Measurements from ENCODE around the gene PTPRK. TPM values are rescaled to one million over a fixed set of nuclear protein-coding genes. Genes with fewer than 3 reads are reported as not detected.

PTPRK gene
- total and polyA plus RNA-seq, 2 donors (not counting 1 experiment from before 2014, with no cell fraction given): 16.2 to 18.7 TPM

GRCh38 chr6:128208851-128209580 lies 311.4 kb downstream of the PTPRK start:
- Histone ChIP-seq H3K9ac (ENCODE audit: low read length) (no peak overlapping the region), H3K4me1 (ENCODE audit: control insufficient read depth in 2 of 2, insufficient read depth in 2 of 2, low read length in 2 of 2) (no peaks in the 10 kb centered on the region), H3K27me3 (replicated peaks in 1 of 4; ENCODE audit: control extremely low read depth in 1 of 4, control insufficient read depth in 3 of 4, insufficient read depth in 4 of 4, low read length in 3 of 4) (no peaks in the 10 kb centered on the region), H4K20me1 (ENCODE audit: control insufficient read depth, insufficient read depth, low read length, poor library complexity, severe bottlenecking) (no peaks in the 10 kb centered on the region), H3K79me2 (ENCODE audit: control insufficient read depth, insufficient read depth, low read length) (peaks cover 57% of the 10 kb centered on the region), H3K27ac (ENCODE audit: low read length in 2 of 2) (no peak overlapping the region), H3K4me2 (replicated peaks; ENCODE audit: low read depth, low read length, poor library complexity, severe bottlenecking) (no peak overlapping the region), H2AFZ (ENCODE audit: insufficient read depth, low read depth, low read length, poor library complexity, severe bottlenecking) (no peak overlapping the region), H3K4me3 (ENCODE audit: control extremely low read depth in 1 of 5, extremely low read depth in 1 of 5, insufficient read depth in 1 of 5, low read depth in 2 of 5, low read length in 4 of 5) (no peak overlapping the region), H3K9me3 (ENCODE audit: control extremely low read depth in 1 of 3, control insufficient read depth in 2 of 3, insufficient read depth in 1 of 3, low read length in 2 of 3) (no peaks in the 10 kb centered on the region), H3K36me3 (replicated peaks in 1 of 2; ENCODE audit: control extremely low read depth in 1 of 2, control insufficient read depth in 1 of 2, extremely low read depth in 1 of 2, insufficient read depth in 2 of 2, low read length in 1 of 2) (peaks cover 1 to 2% of the 10 kb centered on the region in 2 experiments)
- Mint-ChIP-seq H3K9me3 (ENCODE audit: insufficient read depth) (no peaks in the 10 kb centered on the region), H3K27ac (no peak overlapping the region), H3K4me1 (peaks cover 13% of the 10 kb centered on the region), H3K27me3 (no peaks in the 10 kb centered on the region), H3K4me3 (no peak overlapping the region)
- ChIA-PET CTCF (no interaction called here), POLR2A (no interaction called here)
- DNase-seq (no peak), ATAC-seq (ENCODE audit: low read depth) (no peak)
- intact Hi-C loops (cut with micrococcal nuclease): no loop called here
- WGBS (ENCODE audit: insufficient coverage): 93% methylated on average over 1 of the region's 5 CpGs
- TF ChIP-seq CTCF (IDR thresholded peaks at IDR 0.05): no peak
- TF ChIP-seq EZH2 (IDR thresholded peaks at IDR 0.05; ENCODE audit: borderline replicate concordance, insufficient read depth, low read depth, low read length, poor library complexity, severe bottlenecking): no peak

GRCh38 chr6:128208078-128208477 lies 312.3 kb downstream of the PTPRK start:
- Mint-ChIP-seq H3K4me3 (no peak overlapping the region), H3K9me3 (ENCODE audit: insufficient read depth) (no peaks in the 10 kb centered on the region), H3K27ac (no peak overlapping the region), H3K27me3 (no peaks in the 10 kb centered on the region), H3K4me1 (peaks cover 21% of the 10 kb centered on the region)
- peaks cover 62% of the 10 kb centered on the region for H3K79me2 ChIP-seq (ENCODE audit: control insufficient read depth, insufficient read depth, low read length)
- no peak for ATAC-seq (ENCODE audit: low read depth)
- intact Hi-C loops (cut with micrococcal nuclease): no loop called here
- no peak for DNase-seq
- peaks cover 1 to 2% of the 10 kb centered on the region in 2 experiments for H3K36me3 ChIP-seq (replicated peaks in 1 of 2; ENCODE audit: control extremely low read depth in 1 of 2, control insufficient read depth in 1 of 2, extremely low read depth in 1 of 2, insufficient read depth in 2 of 2, low read length in 1 of 2)
- no peaks in the 10 kb centered on the region for H3K27me3 ChIP-seq (replicated peaks in 1 of 4; ENCODE audit: control extremely low read depth in 1 of 4, control insufficient read depth in 3 of 4, insufficient read depth in 4 of 4, low read length in 3 of 4)
- no peak overlapping the region for H3K4me3 ChIP-seq (ENCODE audit: control extremely low read depth in 1 of 5, extremely low read depth in 1 of 5, insufficient read depth in 1 of 5, low read depth in 2 of 5, low read length in 4 of 5)
- H3K9ac ChIP-seq (ENCODE audit: low read length): no peak overlapping the region
- no peak overlapping the region for H2AFZ ChIP-seq (ENCODE audit: insufficient read depth, low read depth, low read length, poor library complexity, severe bottlenecking)
- no peaks in the 10 kb centered on the region for H3K4me1 ChIP-seq (ENCODE audit: control insufficient read depth in 2 of 2, insufficient read depth in 2 of 2, low read length in 2 of 2)
- ChIA-PET POLR2A (no interaction called here), CTCF (no interaction called here)
- H3K27ac ChIP-seq (ENCODE audit: low read length in 2 of 2): no peak overlapping the region
- TF ChIP-seq EZH2 (IDR thresholded peaks at IDR 0.05; ENCODE audit: borderline replicate concordance, insufficient read depth, low read depth, low read length, poor library complexity, severe bottlenecking) (no peak), CTCF (IDR thresholded peaks at IDR 0.05) (no peak)
- H3K9me3 ChIP-seq (ENCODE audit: control extremely low read depth in 1 of 3, control insufficient read depth in 2 of 3, insufficient read depth in 1 of 3, low read length in 2 of 3): no peaks in the 10 kb centered on the region
- no peak overlapping the region for H3K4me2 ChIP-seq (replicated peaks; ENCODE audit: low read depth, low read length, poor library complexity, severe bottlenecking)
- H4K20me1 ChIP-seq (ENCODE audit: control insufficient read depth, insufficient read depth, low read length, poor library complexity, severe bottlenecking): no peaks in the 10 kb centered on the region
